COLO668 (cell line): Measurements from ENCODE around the gene HDAC2.
"Not testable (repeated sequence)": the region's sequence is repeated elsewhere in the genome, so short reads cannot be mapped to it uniquely, and the experiment has no call there.

Experiments used
- DNase-seq: peaks from one replicate; lab custom pipeline; 2025; ENCODE audit not compliant: unreplicated experiment; lab: John Stamatoyannopoulos, UW

The HDAC2 gene

GRCh38 chr6:113976806-113977205 is 5.9 kb upstream of the HDAC2 start:
- no peak for DNase-seq

DNA sequence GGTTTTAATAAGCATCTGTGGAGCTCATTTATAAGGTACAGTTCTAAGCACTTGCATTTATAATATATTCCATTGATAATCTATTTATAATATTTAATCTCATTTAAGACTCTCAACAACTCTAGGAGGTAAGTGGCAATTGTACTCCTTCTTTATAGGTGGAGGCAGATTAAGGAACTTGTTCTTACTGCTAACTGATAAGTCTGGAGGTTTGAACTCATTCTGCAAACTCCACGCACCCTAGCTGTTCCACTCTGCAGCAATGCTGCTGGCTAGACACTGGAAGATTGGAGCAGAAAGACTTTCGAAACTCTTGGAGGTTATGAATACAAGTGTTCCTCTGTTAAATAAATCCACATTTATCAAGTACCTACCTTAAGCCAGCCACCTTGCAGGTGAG is 793 bp upstream of the HDAC2 start:
- DNase-seq = no peak

- peak; percentile 52 for DNase-seq
Observed at GRCh38 chr6:113969888-113970804, 802 bp downstream of the HDAC2 start.

DNA sequence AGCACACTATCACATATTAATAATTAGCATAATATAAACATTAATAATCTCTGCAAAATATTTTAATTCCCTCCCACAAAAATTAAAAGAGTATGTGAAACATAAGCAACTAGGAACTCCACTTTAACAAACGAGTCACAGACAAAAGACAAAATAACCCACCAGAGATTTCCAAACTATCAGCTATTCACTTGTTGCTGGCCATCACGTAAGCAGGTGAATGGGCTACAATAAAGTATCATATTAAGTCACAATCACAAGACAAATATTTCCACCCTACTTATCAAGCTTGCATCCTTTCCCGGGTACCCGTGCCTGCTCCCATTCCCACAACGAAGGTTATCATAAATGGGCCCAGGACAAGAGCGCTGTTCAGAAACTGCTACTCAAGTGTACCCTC is 2.5 kb downstream of the HDAC2 start:
- no peak for DNase-seq

DNA sequence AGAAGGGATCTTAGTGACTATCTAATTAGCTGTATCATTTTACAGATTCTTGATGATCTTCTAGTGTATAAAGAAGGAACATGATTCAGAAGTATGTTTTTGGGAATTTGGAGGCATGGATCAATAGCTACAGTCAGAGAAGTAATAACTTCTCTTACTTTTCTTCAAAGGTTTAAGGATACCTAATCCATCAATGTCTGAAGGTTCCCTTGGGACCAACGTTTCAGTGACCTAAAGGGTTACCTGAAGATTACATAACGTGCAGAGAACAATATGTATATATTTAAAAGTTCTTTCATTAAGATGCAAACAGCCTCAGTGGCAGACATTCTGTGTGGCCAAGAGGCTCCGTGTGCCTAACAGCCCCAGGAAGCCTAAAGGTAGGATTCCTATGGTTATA is 3.2 kb downstream of the HDAC2 start:
- DNase-seq = no peak

DNA sequence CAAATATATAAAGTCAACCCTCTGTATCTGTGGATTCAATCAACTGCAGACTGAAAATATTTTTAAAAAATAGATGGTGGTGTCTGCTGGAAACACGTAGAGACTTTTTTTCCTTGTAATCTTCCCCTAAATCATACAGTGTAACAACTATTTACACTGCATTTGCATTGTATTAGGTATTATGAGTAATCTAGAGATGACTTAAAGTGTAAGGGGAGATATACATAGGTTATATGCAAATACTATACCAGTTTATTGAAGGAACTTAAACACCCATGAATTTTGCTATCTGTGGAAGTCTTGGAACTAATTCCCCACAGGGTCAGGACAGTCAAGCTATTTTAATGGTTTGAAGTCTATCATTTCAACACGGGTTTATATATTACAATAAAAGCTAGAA is 10.2 kb downstream of the HDAC2 start:
- DNase-seq = no peak

DNA sequence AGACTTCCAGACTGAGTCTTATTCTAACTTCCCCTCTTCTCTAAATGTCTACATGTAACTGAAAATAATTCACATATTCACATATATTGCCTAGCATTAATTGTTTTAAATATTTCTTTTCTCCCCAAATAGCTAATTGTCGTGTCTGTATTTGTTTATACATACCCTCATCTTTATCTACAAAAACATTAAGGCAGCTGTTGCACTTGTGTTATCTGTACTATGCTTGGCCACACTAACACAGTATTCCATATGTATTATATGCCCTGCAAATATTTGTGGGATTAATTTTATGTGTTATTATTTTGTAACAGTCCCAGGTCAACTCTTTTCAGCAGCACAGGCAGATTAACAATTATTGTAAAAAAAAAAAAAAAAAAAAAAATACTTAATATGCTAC is 11.7 kb downstream of the HDAC2 start:
- DNase-seq = no peak

DNA sequence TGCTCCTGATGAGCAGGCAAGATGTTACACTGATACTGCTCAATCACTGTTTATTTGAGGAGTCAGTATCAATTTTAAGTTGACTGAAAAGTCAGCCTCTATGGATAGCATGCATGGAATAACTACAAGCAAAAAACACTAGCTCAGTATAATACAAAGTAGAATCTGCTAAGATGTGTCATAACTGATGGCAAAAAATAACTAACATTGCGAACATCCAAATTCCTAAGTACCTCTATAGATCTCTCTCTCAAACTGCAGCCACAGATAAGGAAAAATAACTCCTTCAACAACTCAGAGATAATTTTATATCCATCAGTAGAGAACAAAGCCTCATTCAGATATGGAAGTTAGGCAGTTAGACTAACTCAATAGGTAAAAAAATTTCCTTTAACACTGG is 16.3 kb downstream of the HDAC2 start:
- DNase-seq = no peak

DNA sequence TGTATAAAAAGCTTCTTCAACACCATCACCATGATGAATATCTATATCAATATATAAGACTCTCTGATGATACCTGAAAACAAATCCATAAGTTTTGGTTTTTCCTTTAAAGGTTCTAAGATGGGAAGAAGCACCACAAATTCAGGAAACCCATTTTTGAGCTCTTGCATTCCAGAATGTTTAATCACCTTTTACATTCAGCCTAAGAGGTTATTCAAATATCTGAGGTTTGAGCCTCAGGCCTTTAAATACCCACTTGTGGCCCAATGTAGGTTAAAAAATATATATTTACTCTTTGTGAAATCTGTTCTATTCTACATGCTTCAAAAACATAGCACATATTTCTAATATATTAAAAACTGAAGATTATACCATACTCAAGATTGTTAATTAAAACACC is 17.6 kb downstream of the HDAC2 start:
- DNase-seq = no peak

GRCh38 chr6:113949499-113949898 is 21.4 kb downstream of the HDAC2 start:
- no peak for DNase-seq

DNA sequence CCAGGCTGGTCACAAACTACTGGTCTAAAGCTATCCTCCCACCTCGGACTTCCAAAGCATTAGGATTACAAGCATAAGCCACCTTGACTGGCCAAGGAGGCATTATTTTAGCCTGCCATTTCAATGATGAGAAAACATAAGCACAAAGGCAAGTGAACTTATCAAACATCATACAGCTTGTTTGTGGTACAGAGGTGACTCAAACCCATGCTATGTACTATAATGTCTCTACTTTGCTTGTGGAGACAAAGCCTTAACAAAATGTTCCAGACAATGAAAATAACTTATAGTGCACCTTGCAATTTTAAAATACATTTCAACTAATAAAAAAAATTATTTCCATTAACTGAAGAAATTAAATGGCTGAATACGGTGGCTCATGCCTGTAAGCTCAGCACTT is 26.2 kb downstream of the HDAC2 start:
- DNase-seq = no peak

DNA sequence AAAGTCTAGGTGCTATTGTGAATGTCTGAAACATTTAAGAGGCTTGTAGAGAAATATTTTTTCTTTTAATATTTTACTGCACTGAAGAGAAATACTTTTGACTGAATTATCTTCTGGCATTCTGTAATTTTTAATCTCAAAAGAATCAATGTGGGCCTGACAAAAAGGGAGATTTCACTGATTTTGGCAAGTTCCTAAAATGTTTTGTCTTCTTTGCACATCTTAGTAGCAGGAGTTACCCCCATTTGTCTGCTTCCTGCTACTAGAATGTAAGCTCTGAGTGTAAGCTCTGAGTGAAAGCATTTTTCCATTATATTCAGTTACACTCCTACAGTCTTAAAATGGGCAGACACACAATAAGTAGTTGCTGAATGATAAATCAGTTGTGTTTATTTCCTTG is 31.1 kb downstream of the HDAC2 start:
- DNase-seq = no peak

- peak; percentile 8 for DNase-seq
Observed at GRCh38 chr6:113936093-113936934, 34.6 kb downstream of the HDAC2 start.

- DNase-seq = no peak
Observed at GRCh38 chr6:113934101-113934500, 36.8 kb downstream of the HDAC2 start.

GRCh38 chr6:113931907-113932306 is 39.0 kb downstream of the HDAC2 start:
- not testable (repeated sequence) for DNase-seq

DNA sequence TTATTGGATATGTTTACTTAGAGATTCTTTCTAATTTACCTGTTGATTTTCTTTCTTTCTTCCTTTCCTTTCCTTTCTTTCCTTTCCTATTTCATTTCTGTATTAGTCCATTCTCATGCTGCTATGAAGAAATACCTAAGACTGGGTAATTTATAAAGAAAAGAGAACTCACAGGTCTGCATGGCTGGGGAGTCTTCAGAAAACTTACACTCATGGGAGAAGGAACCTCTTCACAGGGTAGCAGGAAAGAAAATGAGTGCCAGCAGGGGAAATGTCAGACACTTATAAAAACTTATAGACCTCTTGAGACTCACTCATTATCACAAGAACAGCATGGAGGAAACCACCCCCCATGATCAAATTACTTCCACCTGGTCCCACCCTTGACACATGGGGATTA is 40.8 kb downstream of the HDAC2 start:
- no peak for DNase-seq

DNA sequence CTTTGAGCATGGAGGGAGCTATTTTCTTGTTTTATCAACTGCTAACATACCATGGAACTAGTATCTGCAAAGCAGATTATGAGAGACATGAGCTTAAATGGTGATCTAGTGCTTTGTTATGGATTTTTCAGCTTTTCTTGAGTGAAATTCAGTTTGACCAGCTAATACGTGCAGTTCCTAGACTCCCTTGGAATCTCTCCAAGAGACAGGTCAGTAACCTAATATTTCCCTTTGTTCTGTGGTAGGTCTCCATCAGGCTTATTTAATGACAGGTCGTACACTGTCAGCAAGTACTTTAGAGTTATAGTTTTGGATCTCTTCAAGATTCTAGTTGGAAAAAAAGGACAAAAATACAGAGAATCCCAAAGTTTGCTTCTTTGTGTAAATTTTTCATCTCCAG is 43.9 kb downstream of the HDAC2 start:
- no peak for DNase-seq

- DNase-seq = no peak
Observed at GRCh38 chr6:113925378-113925777, 45.6 kb downstream of the HDAC2 start.

- DNase-seq = no peak
Observed at GRCh38 chr6:113924312-113924723, 46.6 kb downstream of the HDAC2 start.

DNA sequence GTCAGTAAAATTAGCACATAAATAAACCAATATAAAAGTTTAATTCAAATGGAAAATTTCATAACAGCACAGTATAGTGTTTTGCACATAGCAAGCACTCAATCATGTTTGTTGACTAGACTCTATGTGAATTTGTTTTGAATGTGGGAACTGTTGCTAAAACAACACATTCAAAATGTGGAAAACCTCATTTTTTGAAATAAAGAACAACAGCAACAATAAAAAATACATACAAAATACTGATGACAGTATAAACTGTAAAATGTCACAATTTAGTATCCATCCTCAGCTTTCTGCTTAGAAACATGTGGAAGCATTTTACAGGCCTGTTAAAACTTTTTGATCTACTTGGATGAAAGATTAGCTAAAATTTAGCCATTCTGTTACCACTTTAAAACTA is 47.4 kb downstream of the HDAC2 start:
- no peak for DNase-seq

- no peak for DNase-seq
Observed at GRCh38 chr6:113921299-113921904, 49.5 kb downstream of the HDAC2 start.
